GM12872 (cell line): Measurements from ENCODE around the gene GNB5.

Experiments used
- CTCF ChIP-seq: IDR thresholded peaks from 3 replicates; pipeline ENCODE4 v1.5.1; 2011; ENCODE audit warnings: low read depth, mild to moderate bottlenecking, low read length, moderate library complexity; ENCODE audit not compliant: insufficient read depth

GNB5 gene

GRCh38 chr15:52104532-52105004 is 86.6 kb downstream of the GNB5 start:
- 0 out of 3 replicates have a peak, but pooled peaks have one; percentile 9 for TF ChIP-seq CTCF

- no peak for TF ChIP-seq CTCF
Observed at GRCh38 chr15:52103217-52104207, 87.7 kb downstream of the GNB5 start.

- no peak for TF ChIP-seq CTCF
Observed at GRCh38 chr15:52102463-52102862, 88.7 kb downstream of the GNB5 start.

- TF ChIP-seq CTCF = no peak
Observed at GRCh38 chr15:52101542-52102323, 89.5 kb downstream of the GNB5 start.

- no peak for TF ChIP-seq CTCF
Observed at GRCh38 chr15:52100807-52101442, 90.3 kb downstream of the GNB5 start.

- no peak for TF ChIP-seq CTCF
Observed at GRCh38 chr15:52099651-52100272, 91.4 kb downstream of the GNB5 start.

GRCh38 chr15:52098323-52098722 is 92.9 kb downstream of the GNB5 start:
- no peak for TF ChIP-seq CTCF
